Limb (tissue), 2 donors: ENCODE results near the gene FNDC11.
"Not testable (repeated sequence)": the region's sequence is repeated elsewhere in the genome, so short reads cannot be mapped to it uniquely, and the experiment has no call there.

Experiments
- DNase-seq, 2 donors: peaks; one replicate each; pipeline ENCODE4 v3.0.0-alpha.2; 2016; ENCODE audit errors: extremely low spot score in 2 of 2

The FNDC11 gene, protein sequence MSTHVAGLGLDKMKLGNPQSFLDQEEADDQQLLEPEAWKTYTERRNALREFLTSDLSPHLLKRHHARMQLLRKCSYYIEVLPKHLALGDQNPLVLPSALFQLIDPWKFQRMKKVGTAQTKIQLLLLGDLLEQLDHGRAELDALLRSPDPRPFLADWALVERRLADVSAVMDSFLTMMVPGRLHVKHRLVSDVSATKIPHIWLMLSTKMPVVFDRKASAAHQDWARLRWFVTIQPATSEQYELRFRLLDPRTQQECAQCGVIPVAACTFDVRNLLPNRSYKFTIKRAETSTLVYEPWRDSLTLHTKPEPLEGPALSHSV

DNA sequence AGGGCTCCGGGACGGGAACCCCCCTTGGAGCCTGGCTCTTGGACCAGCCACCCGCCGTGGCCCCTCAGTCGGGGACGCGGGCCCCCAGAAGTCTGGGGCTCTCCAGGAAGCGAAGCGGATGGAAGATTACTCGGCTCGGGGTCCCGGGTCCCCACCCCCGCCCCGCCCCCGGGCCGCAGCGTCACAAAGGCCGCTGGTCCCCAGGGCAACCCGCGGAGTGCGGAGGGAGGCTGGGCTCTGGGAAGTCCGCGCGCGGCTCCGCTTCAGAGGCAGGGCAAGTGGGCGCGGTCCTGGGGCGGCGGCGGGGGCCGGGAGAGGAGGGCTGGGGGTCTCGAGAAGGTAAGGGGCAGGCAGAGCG, at the start of gene FNDC11:
Gene FNDC11 (plus strand): TSS at position 227 of the 358 bp plus-strand sequence. CDS start 1,505 bp downstream, outside the sequence.
- peak; percentile 14 to 72 for DNase-seq

DNA sequence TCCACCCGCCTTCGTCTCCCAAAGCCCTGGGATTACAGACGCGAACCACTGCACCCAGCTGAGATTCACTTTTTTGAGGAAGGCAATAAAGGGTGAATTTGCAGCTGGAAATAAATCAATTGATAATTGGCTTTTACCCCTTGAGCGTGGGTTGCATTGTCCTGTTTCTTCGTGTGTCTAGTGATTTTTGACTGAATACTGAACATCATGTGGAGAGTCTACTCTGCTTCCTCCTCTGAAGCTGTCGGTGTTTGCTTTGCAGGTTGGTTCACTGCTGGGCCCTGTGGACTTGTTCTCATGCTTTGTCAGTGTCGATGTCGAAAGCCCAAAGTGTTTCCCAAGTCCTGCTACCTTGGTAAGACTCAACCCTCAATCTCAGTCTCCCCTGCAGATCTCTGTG, 49.3 kb upstream of the FNDC11 start:
- DNase-seq = no peak

DNA sequence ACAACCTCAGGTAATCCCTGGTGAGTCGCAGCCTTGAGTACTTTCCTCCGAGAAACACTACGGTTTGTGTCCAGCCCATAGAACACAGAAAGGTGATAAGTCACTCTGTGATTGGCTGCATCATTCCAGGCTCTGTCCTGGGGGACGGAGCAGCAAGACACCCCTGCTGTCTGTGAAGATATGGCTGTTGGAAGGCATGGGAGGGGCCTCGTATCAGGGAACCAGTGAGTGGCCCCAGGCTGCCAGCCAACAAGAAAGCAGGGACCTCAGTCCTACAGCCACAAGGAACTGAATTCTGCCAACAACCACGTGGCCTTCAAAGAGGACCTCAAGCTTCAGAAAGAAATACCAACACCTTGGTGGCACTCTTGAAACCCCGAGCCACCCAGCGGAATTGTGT, 48.7 kb upstream of the FNDC11 start:
- no peak for DNase-seq

DNA sequence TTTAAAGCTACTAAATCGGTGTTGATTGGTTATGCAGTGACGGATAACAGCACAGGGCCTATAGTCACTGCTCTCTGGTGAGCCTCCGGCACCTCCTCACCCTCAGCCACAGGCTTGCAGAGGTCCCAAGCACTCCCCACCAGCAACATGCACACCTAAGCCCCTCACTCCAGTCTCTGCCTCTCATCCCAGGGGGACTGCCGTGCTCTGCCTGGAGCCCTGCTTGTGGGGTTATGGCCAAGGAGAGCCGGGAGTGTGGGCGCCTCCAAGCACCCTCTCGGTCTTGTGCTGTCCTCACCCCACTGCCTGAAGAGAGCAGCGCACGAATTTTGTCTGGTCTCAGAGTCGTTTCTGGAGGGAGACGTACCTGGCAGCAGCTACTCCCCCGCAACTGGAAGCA, 48.2 kb upstream of the FNDC11 start:
- DNase-seq = no peak

DNA sequence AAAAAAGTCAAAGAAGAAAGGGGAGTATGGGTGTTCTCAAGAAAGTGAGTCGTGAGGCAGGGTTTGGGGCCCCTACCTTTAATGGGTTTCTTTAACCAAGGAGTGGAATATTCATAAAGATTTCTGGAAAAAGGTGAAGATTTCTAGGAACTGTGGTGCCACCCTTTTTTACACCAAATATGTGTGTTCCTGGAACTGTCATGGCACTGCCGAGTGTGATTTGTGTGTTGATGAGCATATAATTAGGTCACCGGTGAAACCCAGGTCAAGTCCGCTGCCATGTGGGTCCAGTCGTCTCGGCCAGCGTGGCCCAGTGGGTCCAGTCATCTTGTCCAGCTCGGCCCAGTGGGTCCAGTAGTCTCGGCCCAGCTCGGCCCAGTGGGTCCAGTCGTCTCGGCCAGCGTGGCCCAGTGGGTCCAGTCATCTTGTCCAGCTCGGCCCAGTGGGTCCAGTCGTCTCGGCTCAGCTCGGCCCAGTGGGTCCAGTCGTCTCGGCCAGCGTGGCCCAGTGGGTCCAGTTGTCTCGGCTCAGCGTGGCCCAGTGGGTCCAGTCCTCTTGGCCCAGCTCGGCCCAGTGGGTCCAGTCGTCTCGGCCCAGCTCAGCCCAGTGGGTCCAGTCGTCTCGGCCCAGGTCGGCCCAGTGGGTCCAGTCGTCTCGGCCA, 46.7 kb upstream of the FNDC11 start:
- no peak for DNase-seq

DNA sequence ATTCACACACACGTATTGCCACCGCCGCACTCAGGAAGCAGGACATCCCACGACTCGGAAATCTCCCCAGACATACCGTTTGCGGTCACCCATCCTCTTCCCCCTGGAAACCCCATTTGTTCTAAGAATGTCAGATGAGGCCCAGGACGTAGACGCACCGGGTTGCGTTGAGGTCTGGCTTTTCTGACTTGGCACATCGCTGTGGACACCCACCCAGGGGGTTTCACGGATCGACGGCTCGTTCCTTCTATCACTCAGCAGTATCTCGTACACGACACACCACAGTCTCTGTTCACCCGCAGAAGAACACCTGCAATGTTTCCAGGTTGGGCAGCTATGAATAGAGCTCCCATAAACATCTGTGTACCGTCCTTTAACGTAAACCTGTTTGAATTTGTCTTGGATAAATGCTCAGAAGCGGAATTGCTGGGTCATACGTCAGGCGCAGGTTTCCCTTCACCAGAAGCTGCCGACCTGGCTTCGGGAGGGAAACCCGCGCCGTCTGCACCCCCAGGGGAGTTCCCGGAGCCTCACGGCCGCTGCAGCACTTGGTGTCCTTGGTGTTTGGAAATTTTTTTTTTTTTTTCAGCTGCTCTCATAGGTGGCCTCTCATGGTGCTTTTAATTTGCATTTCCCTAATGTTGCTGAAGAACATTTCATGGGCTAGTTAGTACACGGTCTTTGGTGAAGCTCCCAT, 45.7 kb upstream of the FNDC11 start:
- no peak for DNase-seq

DNA sequence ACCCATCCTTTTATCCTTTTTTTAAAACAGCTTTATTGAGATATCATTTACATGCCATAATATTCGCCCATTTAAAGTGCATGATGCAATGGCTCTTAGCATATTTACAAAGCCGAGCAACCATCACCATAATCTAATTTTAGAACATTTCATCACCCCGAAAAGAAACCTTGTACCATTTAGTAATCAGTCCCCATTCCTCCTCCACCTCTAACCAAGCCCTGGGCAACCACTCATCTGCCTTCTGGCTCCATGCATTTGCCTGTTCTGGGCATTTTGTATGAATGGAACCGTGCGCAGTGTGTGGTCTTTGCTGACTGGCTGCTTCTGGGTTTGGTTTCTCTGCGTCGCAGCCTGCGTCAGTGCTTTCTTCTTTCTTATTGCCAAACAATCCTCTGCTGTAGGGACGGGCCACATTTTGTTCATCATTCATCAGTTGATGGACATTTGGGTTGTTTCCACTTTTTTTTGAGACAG, 44.8 kb upstream of the FNDC11 start:
- DNase-seq = no peak

DNA sequence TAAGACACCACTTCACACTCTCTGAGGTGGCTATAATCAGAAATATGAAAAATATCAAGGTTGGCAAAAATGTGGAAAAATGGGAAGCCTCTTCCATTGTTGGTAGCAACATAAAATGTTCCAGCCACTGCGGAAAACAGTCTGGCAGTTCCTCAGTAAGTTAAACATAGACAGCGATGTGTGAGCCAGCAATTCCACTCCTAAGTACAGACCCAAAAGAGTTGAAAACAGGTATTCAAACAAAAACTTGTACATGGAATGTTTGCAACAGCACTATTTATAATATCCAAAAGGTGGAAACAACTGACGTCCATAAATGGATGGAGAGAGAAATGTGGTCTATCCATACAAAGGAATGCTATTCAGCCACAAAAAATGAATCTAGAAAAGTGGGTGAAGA, 40.8 kb upstream of the FNDC11 start:
- DNase-seq = no peak

DNA sequence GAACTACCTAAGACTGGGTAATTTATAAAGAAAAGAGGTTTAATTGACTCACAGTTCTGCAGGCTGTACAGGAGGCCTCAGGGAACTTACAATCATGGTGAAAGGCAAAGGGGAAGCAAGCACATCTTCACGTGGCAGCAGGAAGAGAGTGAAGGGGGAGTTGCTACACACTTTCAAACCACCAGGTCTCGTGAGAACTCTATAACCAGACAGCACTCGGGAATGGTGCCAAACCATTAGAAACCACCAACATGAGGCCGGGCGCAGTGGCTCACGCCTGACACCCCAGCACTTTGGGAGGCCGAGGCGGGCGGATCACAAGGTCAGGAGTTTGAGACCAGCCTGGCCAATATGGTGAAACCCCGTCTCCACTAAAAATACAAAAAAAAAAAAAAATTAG, 39.4 kb upstream of the FNDC11 start:
- DNase-seq = not testable (repeated sequence)

DNA sequence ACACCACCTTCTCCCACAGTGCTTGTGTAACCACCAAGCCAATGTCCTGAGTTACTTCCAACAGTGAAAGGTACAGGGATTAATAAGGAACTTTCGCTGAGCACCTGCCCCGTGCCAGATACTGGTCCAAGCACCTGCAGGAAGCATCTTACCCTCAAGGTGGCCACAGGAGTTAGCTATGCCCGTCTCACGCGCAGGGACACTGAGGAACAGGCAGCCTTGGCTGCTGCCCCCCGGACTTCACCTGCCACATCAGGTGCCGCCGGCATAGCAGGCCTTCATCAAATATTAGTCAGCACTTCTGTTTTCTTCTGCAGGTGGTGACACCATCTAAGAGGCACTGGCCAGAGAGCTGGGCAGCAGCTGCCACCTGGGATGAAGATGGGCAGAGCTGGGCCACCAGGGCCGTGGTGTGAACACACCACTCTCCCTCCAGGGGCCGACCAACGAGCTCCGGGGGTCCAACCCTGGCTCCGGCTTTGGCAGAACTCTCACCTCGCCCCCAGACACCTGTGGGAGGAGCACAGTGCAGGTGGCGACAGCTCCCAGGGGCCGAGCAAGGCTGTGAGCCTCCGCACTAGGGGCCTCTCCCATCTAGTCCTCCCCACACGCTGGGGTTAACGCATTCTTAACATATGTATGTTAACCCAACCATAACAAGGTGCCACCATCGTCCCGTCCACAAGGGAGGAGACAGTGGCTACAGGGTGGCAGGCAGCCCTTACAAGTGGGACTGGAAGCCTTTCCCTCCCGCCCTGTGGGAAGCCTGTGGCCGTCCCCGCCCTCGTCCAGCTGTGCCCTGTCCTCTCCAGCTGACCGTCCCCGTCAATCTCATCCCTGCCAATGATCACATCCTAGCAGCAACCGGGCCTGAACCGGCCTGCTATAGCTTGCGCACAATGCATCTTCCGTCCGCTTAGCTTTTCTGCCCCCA, 36.3 kb upstream of the FNDC11 start:
- no peak for DNase-seq

DNA sequence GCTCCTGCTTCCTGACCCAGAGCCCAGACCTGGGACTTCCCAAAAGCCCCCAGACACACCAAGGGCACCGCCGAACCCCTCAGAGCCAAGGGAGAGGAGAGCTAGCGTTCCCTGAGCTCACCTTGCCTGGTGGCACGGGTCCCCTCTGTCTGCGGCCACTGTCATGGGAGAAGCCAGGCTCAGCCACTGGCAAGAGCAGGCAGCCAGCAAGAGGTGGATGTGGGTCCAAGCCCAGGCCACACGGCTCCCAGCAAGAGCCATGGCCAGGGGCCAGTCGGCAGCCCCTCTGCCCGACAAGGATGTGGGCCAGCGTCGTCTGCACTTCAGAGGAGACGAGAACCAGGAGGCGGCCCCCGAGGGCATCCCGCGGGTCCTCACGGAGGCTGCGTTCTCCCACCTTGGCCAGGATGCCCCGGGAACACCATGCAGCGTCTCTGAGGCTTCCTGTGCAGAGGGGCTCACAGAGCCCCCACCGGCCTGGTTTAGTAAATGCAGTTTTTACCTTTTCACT, 35.6 kb upstream of the FNDC11 start:
- DNase-seq = no peak

DNA sequence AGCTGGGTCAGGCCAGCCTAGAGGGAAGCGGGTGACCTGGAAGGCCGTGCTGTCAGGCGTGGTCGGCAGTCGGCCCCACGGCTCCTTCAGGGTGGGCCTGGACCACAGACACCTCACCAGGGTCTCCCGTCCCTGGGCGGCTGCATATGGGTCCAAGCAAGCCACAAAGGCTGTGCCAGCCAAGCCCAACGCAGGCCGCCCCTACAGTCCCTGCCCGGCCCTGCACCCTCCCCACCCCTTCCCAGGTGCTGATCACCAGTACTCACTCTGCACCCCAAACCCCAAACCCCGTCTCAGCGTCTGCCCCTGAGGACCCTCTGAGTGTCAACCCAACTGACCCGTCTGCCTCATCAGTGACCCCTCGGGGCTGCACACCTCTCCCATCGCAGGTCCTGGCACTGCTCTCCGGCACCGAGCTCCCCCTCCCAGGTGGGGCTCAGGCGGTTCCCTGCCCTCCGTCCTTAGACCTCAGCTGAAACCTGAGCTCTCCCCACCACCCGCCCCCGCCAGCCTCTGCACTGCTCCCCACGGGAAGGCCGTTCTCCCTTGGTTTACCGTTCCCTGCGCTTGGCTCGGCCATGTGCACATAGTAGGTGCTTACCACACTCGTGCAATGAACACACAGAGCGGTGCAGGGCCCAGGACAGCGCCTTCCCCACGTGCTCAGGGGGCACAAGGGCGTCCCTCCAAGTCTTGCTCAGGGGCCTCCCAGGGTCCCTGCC, 34.9 kb upstream of the FNDC11 start:
- no peak for DNase-seq

DNA sequence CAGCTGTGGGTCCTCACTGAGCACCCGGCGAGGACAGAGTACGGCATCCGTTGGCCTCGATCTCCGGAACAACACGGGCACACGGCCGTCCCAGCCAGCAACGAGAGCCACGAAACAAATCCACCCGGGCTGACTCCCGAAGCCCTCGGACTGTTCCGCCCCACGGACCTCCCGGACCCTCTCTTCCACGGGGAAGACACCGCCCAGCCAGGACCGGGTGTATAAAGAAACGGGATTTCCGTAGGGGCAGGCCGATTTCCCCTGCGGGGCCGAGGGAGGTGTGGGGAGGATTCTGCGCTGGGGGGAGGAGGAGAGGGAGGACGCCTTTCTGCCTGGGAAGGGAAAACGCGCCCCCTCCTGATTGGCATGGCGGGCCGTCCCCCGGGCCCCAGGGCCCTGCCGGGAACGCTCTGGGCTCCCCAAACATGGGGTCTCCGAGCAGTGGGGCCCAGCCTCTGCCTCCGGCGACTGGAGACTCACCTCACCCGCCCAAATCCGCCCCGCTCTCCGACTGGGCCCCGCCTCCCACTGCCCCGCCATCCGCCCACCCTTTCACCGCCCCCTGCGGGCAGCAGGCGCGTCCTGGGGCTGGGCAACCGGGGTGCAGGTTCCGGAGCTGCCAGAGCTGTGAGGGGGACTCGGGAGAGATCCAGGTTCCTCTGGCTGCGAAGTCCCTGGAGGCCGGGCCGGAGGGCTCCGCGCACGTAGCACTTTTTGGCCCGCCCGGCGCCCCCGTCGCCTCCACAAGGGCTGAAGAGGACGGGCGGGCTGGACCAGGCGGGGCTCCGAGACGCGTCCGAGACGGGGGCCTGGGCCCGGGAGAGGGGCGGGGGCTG, 34.1 kb upstream of the FNDC11 start:
- DNase-seq = peak in 1 of 2 donors; percentile 40

DNA sequence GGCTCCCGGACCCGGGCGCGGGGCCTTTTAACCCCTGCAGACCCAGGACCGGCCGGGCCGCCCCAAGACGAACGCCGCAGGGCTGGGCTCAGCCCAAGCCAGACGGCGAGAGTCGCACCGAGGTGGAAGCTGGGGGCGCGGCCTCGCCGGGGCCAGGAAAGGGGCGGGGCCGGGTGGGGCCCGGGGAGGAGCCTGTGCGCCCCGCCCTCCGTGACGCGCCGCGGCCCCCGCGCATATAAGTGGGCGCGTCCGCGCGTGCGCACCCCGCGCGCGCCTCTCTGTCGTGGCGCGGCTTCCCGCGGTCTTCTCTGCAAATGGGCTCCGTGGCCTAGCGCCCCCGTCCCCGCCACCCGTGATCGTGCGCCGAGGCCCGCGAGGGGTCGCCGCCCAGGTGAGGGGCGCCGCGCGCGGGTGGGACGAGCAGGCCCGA, 33.4 kb upstream of the FNDC11 start, which contains the start of gene PPDPF:
Gene PPDPF (plus strand): TSS at position 262 of the 430 bp plus-strand sequence. CDS start 544 bp downstream, outside the sequence.
- peak; percentile 85 to 94 for DNase-seq

DNA sequence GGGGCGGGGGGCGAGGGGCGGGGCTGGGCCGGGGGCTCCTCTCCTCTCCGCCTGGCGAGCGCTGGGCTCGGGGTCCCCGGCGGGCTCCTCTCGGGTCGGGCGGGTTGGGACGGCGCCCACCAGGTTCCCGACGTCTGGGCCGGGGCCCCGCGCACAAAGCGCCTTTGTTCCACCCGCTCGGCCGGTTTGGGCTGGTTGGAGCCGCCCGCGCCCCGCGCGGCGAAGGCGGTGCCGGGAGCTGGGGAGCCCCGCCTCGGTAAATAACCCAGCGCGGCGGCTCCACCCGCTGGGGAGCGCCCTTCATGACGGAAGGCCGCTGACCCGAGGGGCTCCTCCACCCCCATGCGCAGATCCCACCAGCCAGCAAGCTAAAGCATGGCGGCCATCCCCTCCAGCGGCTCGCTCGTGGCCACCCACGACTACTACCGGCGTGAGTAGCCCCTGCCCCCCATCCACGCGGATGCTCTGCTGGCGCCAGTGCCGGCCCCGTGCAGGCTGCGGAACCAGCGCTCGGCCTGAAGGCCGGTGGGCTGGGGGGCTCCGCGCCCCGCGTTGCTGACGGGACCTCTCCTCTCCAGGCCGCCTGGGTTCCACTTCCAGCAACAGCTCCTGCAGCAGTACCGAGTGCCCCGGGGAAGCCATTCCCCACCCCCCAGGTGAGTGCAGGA, 32.9 kb upstream of the FNDC11 start:
- DNase-seq = peak; percentile 59 to 90

DNA sequence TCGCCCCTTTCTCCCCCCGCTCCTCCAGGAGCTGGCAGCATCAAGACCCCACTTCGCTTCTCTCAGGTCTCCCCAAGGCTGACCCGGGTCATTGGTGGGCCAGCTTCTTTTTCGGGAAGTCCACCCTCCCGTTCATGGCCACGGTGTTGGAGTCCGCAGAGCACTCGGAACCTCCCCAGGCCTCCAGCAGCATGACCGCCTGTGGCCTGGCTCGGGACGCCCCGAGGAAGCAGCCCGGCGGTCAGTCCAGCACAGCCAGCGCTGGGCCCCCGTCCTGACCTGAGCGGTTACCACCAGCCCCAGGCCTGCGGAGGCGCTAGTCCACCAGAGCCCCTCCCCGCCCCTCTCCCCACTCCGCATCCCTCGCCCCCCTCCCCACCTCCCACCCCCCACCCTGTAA, 32.4 kb upstream of the FNDC11 start:
- peak in 1 of 2 donors; percentile 57 for DNase-seq

DNA sequence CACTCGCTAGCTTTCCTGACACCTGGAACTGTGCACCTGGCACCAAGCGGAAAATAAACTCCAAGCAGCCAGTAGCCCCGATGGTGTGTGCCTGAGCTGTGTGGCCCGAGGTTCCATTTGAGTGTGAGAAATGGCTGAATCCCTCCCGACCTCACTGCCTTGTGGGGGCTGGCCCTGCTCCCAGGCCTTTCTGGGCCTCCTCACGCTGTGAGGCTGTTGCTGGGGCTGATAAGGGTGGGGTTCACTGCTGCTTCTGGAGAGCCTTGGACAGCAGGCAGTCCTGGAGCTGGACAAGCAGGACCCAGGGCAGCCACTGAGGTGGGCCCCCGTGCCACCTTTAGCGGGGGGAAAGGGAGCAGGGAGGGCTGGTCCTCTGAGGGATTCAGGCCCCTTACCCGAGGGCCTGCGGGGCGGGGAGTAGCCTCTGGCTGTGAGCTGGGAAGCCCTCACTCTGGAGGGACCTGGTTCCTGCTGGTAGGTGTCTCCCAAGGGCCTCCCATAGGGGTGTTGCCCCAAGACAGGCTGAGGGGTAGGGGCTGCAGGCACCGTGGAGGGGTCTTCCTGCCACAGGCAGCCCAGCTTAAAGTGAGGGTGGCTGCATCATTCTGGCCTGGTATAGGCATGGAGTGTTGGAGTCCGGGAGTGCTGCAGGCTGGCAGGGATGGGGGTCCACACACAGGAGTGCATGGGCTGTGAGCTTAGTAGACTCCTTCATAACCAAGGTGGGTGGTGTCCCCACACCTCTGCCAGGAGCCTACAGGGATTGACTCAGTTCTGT, 31.7 kb upstream of the FNDC11 start:
- DNase-seq = no peak
